ENCODE data around the gene GSPT1.
"Not testable (repeated sequence)": the region's sequence is repeated elsewhere in the genome, so short reads cannot be mapped to it uniquely, and the experiment has no call there.

GRCh38 chr16:11941945-11942344, 26.2 kb upstream of the GSPT1 start, which contains the start of gene NPIPB2:
- TF ChIP-seq CTCF (IDR thresholded peaks at IDR 0.05; ENCODE audit: borderline replicate concordance, extremely low read depth, low read length, poor library complexity, severe bottlenecking); EZH2 (IDR thresholded peaks at IDR 0.05; ENCODE audit: borderline replicate concordance, low read depth, low read length, severe bottlenecking): not testable (repeated sequence)

Measured in DND-41 (cell line).